ENCODE data around the gene PRDM1. TPM values are rescaled to one million over a fixed set of nuclear protein-coding genes. Genes with fewer than 3 reads are reported as not detected.
A peak's percentile ranks its signal among the peaks of the same experiment; 100 is the strongest.

The PRDM1 gene
- total RNA-seq, 2 experiments from 2014 or later, result 24.6 to 24.7 TPM

DNA sequence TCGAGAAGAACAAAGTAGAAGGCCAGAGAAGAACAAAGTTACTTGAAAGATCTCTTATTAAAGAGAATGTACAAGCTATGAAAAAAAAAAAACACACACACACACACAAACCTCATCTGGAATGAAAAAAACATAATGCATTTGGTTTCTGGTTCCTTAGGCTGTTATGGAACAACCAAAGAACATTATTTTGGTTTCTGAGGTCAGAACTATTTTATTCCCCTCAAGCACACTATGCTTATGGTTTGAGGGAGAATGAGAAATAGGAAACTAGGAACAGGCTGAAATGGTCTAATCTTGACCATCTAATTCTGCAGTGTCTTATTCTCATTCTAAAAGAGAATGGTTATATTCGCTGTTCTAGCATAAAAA, 8.8 kb downstream of the PRDM1 start:
- TF ChIP-seq, protein P1, sequence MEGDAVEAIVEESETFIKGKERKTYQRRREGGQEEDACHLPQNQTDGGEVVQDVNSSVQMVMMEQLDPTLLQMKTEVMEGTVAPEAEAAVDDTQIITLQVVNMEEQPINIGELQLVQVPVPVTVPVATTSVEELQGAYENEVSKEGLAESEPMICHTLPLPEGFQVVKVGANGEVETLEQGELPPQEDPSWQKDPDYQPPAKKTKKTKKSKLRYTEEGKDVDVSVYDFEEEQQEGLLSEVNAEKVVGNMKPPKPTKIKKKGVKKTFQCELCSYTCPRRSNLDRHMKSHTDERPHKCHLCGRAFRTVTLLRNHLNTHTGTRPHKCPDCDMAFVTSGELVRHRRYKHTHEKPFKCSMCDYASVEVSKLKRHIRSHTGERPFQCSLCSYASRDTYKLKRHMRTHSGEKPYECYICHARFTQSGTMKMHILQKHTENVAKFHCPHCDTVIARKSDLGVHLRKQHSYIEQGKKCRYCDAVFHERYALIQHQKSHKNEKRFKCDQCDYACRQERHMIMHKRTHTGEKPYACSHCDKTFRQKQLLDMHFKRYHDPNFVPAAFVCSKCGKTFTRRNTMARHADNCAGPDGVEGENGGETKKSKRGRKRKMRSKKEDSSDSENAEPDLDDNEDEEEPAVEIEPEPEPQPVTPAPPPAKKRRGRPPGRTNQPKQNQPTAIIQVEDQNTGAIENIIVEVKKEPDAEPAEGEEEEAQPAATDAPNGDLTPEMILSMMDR (IDR thresholded peaks at IDR 0.05), result no peak
- POLR2A ChIA-PET, result interaction anchor here (0.8 to 1.8 kb wide), 6 partner anchors 9 to 176 kb away, joined by 3 to 7 read pairs (median 4); partner anchors contain the start of gene PRDM1
- Mint-ChIP-seq H3K27ac (peak overlapping the region; percentile 39), H3K27me3 (peaks cover 23% of the 10 kb centered on the region), H3K4me1 (ENCODE audit: low read depth) (peaks cover 69% of the 10 kb centered on the region), H3K9me3 (peaks cover 1% of the 10 kb centered on the region), H3K36me3 (ENCODE audit: low read depth) (peaks cover 19% of the 10 kb centered on the region), H3K4me3 (no peak overlapping the region)
- ATAC-seq, result no peak
- no peak for DNase-seq
- CTCF ChIA-PET, result interaction anchor here (1.2 to 8.7 kb wide), 5 partner anchors 9 to 129 kb away, joined by 3 to 63 read pairs (median 4); partner anchors contain the start of gene PRDM1
- intact Hi-C loops (cut with micrococcal nuclease), result loop anchor here (5.0 to 10.0 kb wide), 4 partner anchors 103 to 427 kb away; partner anchors contain the start of gene ATG5

DNA sequence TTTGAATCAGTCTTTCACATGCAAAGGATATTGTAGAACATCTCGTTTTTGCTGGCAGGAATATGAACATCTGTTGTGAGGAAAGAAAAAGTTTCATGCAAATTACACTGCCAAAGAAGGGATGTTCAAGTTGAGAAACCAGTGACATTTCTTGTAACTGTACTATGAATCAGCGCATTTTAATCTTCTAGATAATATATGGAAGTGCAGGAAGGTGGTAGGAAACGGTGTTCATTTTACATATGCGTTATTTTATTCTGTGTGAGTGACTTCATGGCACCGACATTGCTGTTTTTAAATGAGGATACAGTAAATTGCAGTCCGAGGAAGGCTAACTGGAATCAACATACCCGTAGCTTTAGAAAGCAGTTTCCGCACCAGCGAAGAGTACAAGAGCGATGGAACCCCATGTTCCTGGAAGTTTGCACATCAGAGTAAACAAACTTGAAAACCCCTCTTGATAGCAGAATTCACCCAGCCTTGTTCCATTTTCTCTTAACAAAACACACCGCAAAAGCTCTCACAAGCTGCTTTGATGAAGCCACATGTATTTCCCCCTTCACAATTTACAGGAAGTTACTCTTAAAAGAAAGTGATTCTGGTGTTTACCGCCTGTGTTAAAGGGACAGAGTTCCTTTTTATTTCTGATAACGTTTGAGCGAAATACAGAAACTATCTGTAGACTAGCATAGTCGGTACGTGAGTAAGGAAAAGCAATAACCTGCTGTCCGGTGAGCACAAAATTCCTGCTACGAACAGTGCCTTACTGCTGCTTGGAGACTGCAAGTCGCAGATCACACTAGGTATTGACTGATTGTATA, 11.5 kb downstream of the PRDM1 start:
- Mint-ChIP-seq H3K4me1 (ENCODE audit: low read depth) (peaks cover 84% of the 10 kb centered on the region), H3K36me3 (ENCODE audit: low read depth) (peaks cover 40% of the 10 kb centered on the region), H3K4me3 (peak overlapping the region; percentile 78), H3K27me3 (peaks cover 10% of the 10 kb centered on the region), H3K9me3 (peaks cover 1% of the 10 kb centered on the region), H3K27ac (peak overlapping the region; percentile 96)
- intact Hi-C loops (cut with micrococcal nuclease), result loop anchor here (1.0 to 10.0 kb wide), 9 partner anchors 17 to 451 kb away; partner anchors contain the start of gene ATG5
- DNase-seq, result peak; percentile 68
- ChIA-PET CTCF (interaction anchor here (1.6 to 8.7 kb wide), 2 partner anchors 105 to 126 kb away, joined by 5 to 63 read pairs; no protein-coding TSS in a partner anchor), POLR2A (interaction anchor here (0.8 to 5.4 kb wide), 6 partner anchors 11 to 105 kb away, joined by 3 to 44 read pairs (median 12); partner anchors contain the start of gene PRDM1)
- TF ChIP-seq, protein P1 (IDR thresholded peaks at IDR 0.05), result no peak
- peak; percentile 42 for ATAC-seq

GRCh38 chr6:106098383-106099234, 12.5 kb downstream of the PRDM1 start:
- intact Hi-C loops (cut with micrococcal nuclease), result loop anchor here (1.0 to 10.0 kb wide), 7 partner anchors 16 to 424 kb away; partner anchors contain the start of gene ATG5
- Mint-ChIP-seq H3K4me1 (ENCODE audit: low read depth) (peaks cover 90% of the 10 kb centered on the region), H3K27me3 (peaks cover 7% of the 10 kb centered on the region), H3K4me3 (peak overlapping the region; percentile 78), H3K36me3 (ENCODE audit: low read depth) (peaks cover 50% of the 10 kb centered on the region), H3K27ac (peak overlapping the region; percentile 96), H3K9me3 (peaks cover 1% of the 10 kb centered on the region)
- ChIA-PET CTCF (interaction anchor here (1.0 to 8.7 kb wide), 6 partner anchors 9 to 125 kb away, joined by 4 to 63 read pairs (median 7); partner anchors contain the start of gene PRDM1), POLR2A (interaction anchor here (0.6 to 5.4 kb wide), 27 partner anchors 9 to 639 kb away, joined by 3 to 44 read pairs (median 4); partner anchors contain the start of genes ATG5 and PRDM1)
- ATAC-seq (peak; percentile 79), DNase-seq (peak; percentile 97)
- TF ChIP-seq, protein P1 (IDR thresholded peaks at IDR 0.05), result no peak

DNA sequence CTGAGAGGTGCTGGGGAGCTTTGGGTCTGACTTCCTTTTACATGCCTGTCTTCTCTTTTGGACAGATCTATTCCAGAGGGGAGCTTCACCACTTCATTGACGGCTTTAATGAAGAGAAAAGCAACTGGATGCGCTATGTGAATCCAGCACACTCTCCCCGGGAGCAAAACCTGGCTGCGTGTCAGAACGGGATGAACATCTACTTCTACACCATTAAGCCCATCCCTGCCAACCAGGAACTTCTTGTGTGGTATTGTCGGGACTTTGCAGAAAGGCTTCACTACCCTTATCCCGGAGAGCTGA, 13.1 kb downstream of the PRDM1 start:
- peaks cover 1% of the 10 kb centered on the region for H3K9me3 Mint-ChIP-seq
- H3K36me3 Mint-ChIP-seq (ENCODE audit: low read depth), result peaks cover 55% of the 10 kb centered on the region
- peak overlapping the region; percentile 96 for H3K27ac Mint-ChIP-seq
- ATAC-seq (no peak), DNase-seq (no peak)
- ChIA-PET POLR2A (interaction anchor here (0.6 to 5.4 kb wide), 24 partner anchors 10 to 640 kb away, joined by 3 to 44 read pairs (median 4); partner anchors contain the start of genes ATG5 and PRDM1), CTCF (interaction anchor here (1.0 to 8.7 kb wide), 6 partner anchors 10 to 125 kb away, joined by 4 to 63 read pairs (median 7); partner anchors contain the start of gene PRDM1)
- peaks cover 6% of the 10 kb centered on the region for H3K27me3 Mint-ChIP-seq
- peak overlapping the region; percentile 78 for H3K4me3 Mint-ChIP-seq
- intact Hi-C loops (cut with micrococcal nuclease), result loop anchor here (2.0 to 10.0 kb wide), 5 partner anchors 16 to 423 kb away; partner anchors contain the start of gene ATG5
- H3K4me1 Mint-ChIP-seq (ENCODE audit: low read depth), result peaks cover 89% of the 10 kb centered on the region
- TF ChIP-seq, protein P1 (IDR thresholded peaks at IDR 0.05), result no peak
